HepG2 (cell line): ENCODE results near the gene LYST.

Experiments used
- CBFB ChIP-seq: sonication (generic); formaldehyde crosslinking; IDR thresholded peaks from 2 replicates; pipeline ENCODE4 v1.4.0; 2020; ENCODE audit warnings: missing genetic modification reagents
- KDM4B ChIP-seq: sonication (generic); formaldehyde crosslinking; IDR thresholded peaks from 2 replicates; pipeline ENCODE4 v1.4.0; 2020; ENCODE audit warnings: missing genetic modification reagents
- KDM6A ChIP-seq: IDR thresholded peaks from 2 replicates; pipeline ENCODE4 v1.6.1; 2016; ENCODE audit warnings: low read depth
- MATR3 ChIP-seq: sonication (generic); formaldehyde crosslinking; IDR thresholded peaks from 2 replicates; pipeline ENCODE4 v1.4.0; 2020; ENCODE audit warnings: missing genetic modification reagents
- NR3C1 ChIP-seq: sonication (generic); formaldehyde crosslinking; IDR thresholded peaks from 2 replicates; pipeline ENCODE4 v1.4.0; 2020; ENCODE audit warnings: missing genetic modification reagents
- YY1 ChIP-seq: IDR thresholded peaks from 2 replicates; pipeline ENCODE4 v1.6.1; 2011; ENCODE audit warnings: low read length, low read depth, moderate library complexity, mild to moderate bottlenecking; ENCODE audit not compliant: insufficient read depth, insufficient replicate concordance
- ZBTB7A ChIP-seq: sonication (generic); formaldehyde crosslinking; IDR thresholded peaks from 2 replicates; pipeline ENCODE4 v1.8.0; 2022; ENCODE audit warnings: mild to moderate bottlenecking, missing genetic modification reagents
- ZNF232 ChIP-seq: sonication (generic); formaldehyde crosslinking; IDR thresholded peaks from 2 replicates; pipeline ENCODE4 v1.4.0; 2020; ENCODE audit warnings: missing genetic modification reagents, borderline replicate concordance
- ZNF33A ChIP-seq: sonication (generic); formaldehyde crosslinking; IDR thresholded peaks from 2 replicates; pipeline ENCODE4 v1.5.1; 2020; ENCODE audit warnings: missing genetic modification reagents, mild to moderate bottlenecking, moderate library complexity, borderline replicate concordance
- ZNF382 ChIP-seq: sonication (generic); formaldehyde crosslinking; IDR thresholded peaks from 2 replicates; pipeline ENCODE4 v1.5.0; 2020; ENCODE audit warnings: missing genetic modification reagents, mild to moderate bottlenecking, borderline replicate concordance
- ZNF468 ChIP-seq: sonication (generic); formaldehyde crosslinking; IDR thresholded peaks from 2 replicates; pipeline ENCODE4 v1.8.0; 2022; ENCODE audit warnings: mild to moderate bottlenecking, moderate library complexity, missing genetic modification reagents
- TF ChIP-seq, protein P1 (sequence below): sonication (generic); formaldehyde crosslinking; IDR thresholded peaks from 2 replicates; pipeline ENCODE4 v1.5.0; 2020; ENCODE audit warnings: mild to moderate bottlenecking, missing genetic modification reagents, moderate library complexity
- TF ChIP-seq, protein P2 (sequence below): sonication (generic); formaldehyde crosslinking; IDR thresholded peaks from 2 replicates; pipeline ENCODE4 v1.8.1; 2023; ENCODE audit warnings: missing genetic modification reagents, inconsistent platforms, borderline replicate concordance

DNA sequence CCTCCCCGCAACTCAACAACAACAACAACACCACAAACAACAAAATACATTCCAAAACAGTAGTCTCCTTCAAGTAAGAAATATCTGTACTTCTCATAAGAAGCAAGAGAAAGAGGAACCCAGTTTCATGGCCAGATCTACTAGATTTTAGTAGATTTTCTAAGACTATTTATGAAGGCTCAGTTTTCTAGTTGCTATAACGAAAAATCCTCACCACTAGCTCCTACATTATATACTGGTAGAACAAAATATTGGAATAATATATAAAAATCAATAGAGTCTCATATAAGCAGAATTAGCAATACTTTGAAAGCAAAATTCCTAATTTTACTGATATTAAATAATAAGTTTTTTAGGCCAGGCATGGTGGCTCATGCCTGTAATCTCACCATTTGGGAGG, 86.9 kb downstream of the LYST start:
- TF ChIP-seq YY1, result no peak
- TF ChIP-seq, protein P1, sequence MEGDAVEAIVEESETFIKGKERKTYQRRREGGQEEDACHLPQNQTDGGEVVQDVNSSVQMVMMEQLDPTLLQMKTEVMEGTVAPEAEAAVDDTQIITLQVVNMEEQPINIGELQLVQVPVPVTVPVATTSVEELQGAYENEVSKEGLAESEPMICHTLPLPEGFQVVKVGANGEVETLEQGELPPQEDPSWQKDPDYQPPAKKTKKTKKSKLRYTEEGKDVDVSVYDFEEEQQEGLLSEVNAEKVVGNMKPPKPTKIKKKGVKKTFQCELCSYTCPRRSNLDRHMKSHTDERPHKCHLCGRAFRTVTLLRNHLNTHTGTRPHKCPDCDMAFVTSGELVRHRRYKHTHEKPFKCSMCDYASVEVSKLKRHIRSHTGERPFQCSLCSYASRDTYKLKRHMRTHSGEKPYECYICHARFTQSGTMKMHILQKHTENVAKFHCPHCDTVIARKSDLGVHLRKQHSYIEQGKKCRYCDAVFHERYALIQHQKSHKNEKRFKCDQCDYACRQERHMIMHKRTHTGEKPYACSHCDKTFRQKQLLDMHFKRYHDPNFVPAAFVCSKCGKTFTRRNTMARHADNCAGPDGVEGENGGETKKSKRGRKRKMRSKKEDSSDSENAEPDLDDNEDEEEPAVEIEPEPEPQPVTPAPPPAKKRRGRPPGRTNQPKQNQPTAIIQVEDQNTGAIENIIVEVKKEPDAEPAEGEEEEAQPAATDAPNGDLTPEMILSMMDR (CRISPR knock-in tag), result no peak
- TF ChIP-seq ZNF468 (CRISPR knock-in tag), result no peak
- no peak for TF ChIP-seq KDM4B
- TF ChIP-seq CBFB (CRISPR knock-in tag), result no peak
- TF ChIP-seq ZNF33A (CRISPR knock-in tag), result no peak
- no peak for TF ChIP-seq NR3C1 (CRISPR knock-in tag)
- no peak for TF ChIP-seq ZBTB7A (CRISPR knock-in tag)
- no peak for TF ChIP-seq MATR3
- no peak for TF ChIP-seq ZNF232
- TF ChIP-seq, protein P2, sequence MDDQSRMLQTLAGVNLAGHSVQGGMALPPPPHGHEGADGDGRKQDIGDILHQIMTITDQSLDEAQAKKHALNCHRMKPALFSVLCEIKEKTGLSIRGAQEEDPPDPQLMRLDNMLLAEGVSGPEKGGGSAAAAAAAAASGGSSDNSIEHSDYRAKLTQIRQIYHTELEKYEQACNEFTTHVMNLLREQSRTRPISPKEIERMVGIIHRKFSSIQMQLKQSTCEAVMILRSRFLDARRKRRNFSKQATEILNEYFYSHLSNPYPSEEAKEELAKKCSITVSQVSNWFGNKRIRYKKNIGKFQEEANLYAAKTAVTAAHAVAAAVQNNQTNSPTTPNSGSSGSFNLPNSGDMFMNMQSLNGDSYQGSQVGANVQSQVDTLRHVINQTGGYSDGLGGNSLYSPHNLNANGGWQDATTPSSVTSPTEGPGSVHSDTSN, result no peak
- TF ChIP-seq ZNF382 (CRISPR knock-in tag), result no peak
- TF ChIP-seq KDM6A, result no peak
